Measurements from ENCODE around the gene OR12D2.
"Not testable (repeated sequence)": the region's sequence is repeated elsewhere in the genome, so short reads cannot be mapped to it uniquely, and the experiment has no call there.

The OR12D2 gene

DNA sequence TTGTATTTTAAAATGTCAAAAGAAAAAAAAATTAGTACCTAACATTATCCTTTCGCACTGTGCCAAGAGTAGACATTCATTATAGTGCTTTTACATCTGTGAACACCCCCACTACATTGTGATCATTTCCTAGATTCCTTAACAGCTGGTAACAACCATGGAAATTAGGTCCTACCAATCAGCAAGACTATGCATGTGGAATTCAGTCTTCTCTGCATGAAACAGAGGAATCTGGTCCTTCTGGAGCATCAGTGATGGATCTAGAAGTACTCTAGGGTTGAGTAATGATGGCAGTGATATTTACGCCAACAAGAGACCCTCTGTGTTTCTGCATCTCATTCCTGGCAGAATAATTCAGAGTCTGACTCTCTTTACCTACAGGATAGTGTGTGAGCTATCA is 28.7 kb downstream of the OR12D2 start:
- no peaks in the 10 kb centered on the region for H3K27me3 ChIP-seq (ENCODE audit: low read depth, low read length)

DNA sequence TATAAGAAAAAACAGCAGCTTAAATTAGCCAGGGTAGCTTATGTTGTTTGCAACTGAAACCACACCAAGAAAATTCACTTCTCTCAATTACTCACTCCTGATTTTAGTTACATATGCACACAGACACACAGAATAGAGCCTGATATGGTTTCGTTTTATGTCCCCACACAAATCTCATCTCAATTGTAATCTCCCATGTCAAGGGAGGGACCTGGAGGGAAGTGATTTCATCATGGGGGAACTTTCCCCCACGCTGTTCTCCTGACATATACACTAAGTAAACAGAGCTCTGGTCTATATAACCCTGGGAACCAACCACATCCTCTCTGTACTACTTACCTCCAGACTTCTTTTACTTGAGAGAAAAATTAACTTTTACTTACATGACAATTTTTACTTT is 29.1 kb downstream of the OR12D2 start:
- H3K4me3 ChIP-seq (ENCODE audit: low read depth in 1 of 2, low read length in 2 of 2), result no peak overlapping the region
- no peaks in the 10 kb centered on the region for H3K9me3 ChIP-seq (ENCODE audit: control insufficient read depth in 1 of 2, low read length in 2 of 2)
- no peaks in the 10 kb centered on the region for H3K27me3 ChIP-seq (ENCODE audit: low read depth, low read length)
- no peaks in the 10 kb centered on the region for H3K36me3 ChIP-seq (ENCODE audit: control insufficient read depth in 1 of 2, insufficient read depth in 2 of 2, low read length in 2 of 2)
- H3K27ac ChIP-seq (ENCODE audit: low read length), result no peak overlapping the region
- H3K4me1 ChIP-seq (ENCODE audit: control insufficient read depth in 1 of 2, insufficient read depth in 2 of 2, low read length in 2 of 2), result no peaks in the 10 kb centered on the region

More for the DNA sequence above, 28.7 kb downstream of the OR12D2 start:
- Histone ChIP-seq H3K36me3 (ENCODE audit: control insufficient read depth in 1 of 2, insufficient read depth in 2 of 2, low read length in 2 of 2) (no peaks in the 10 kb centered on the region), H3K27ac (ENCODE audit: low read length) (no peak overlapping the region), H3K9me3 (ENCODE audit: control insufficient read depth in 1 of 2, low read length in 2 of 2) (no peaks in the 10 kb centered on the region), H3K4me1 (ENCODE audit: control insufficient read depth in 1 of 2, insufficient read depth in 2 of 2, low read length in 2 of 2) (no peaks in the 10 kb centered on the region), H3K4me3 (ENCODE audit: low read depth in 1 of 2, low read length in 2 of 2) (no peak overlapping the region)

DNA sequence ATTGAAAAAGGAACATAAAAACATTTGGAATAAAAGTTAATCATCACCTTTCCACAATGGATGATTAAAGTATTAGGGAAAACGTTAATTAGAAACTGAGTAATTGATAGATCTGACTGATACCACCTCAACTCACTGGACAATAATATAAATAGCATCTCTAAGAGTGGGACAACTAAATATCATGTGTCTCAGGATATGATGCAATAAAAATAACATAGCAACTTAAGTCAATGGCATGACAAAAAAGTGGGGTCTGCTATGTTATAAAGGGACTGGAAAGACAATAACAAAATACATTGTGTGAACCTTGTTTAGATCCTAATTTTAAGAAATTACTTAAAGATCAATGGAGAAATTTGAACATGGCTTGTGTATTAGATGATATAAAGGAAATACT is 29.6 kb downstream of the OR12D2 start:
- Histone ChIP-seq H3K4me1 (ENCODE audit: control insufficient read depth in 1 of 2, insufficient read depth in 2 of 2, low read length in 2 of 2) (no peaks in the 10 kb centered on the region), H3K27me3 (ENCODE audit: low read depth, low read length) (no peaks in the 10 kb centered on the region), H3K9me3 (ENCODE audit: control insufficient read depth in 1 of 2, low read length in 2 of 2) (no peaks in the 10 kb centered on the region), H3K27ac (ENCODE audit: low read length) (no peak overlapping the region), H3K4me3 (ENCODE audit: low read depth in 1 of 2, low read length in 2 of 2) (no peak overlapping the region), H3K36me3 (ENCODE audit: control insufficient read depth in 1 of 2, insufficient read depth in 2 of 2, low read length in 2 of 2) (no peaks in the 10 kb centered on the region)

DNA sequence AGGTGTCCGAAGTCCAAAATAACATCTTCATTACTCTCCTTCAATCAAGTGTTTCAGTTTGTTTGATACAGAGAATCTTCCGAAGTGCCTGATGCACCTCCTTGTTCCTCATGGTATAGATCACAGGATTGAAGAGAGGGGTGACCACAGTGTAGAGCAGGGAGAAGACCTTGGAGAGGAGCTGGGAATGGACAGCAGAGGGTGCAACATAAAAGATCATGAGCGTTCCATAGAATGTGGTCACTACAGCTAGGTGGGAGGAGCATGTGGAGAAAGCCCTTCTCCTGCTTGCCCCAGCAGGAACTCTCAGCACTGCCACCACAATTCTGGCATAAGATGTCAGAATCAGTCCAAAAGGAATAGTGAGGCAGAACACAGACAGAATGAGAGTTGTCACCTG is 31.2 kb downstream of the OR12D2 start:
- Histone ChIP-seq H3K36me3 (ENCODE audit: control insufficient read depth in 1 of 2, insufficient read depth in 2 of 2, low read length in 2 of 2) (no peaks in the 10 kb centered on the region), H3K27me3 (ENCODE audit: low read depth, low read length) (no peaks in the 10 kb centered on the region), H3K4me3 (ENCODE audit: low read depth in 1 of 2, low read length in 2 of 2) (no peak overlapping the region), H3K27ac (ENCODE audit: low read length) (no peak overlapping the region), H3K9me3 (ENCODE audit: control insufficient read depth in 1 of 2, low read length in 2 of 2) (no peaks in the 10 kb centered on the region), H3K4me1 (ENCODE audit: control insufficient read depth in 1 of 2, insufficient read depth in 2 of 2, low read length in 2 of 2) (no peaks in the 10 kb centered on the region)

DNA sequence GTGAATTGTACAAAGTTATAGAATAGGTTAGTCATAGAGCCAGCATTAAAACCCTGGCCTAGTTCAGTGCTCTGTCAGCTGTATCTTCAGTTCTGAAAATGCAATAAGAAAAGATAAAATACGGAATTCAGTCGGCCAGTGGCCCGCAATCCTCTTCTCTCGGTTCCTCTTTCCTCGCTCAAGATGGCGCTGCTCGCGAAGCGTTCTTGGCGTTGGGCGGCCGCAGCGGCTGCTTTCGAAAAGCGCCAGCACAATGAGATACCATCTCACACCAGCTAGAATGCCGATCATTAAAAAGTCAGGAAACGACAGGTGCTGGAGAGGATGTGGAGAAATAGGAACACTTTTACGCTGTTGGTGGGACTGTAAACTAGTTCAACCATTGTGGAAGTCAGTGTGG is 41.3 kb downstream of the OR12D2 start:
- H3K36me3 ChIP-seq (ENCODE audit: control insufficient read depth in 1 of 2, insufficient read depth in 2 of 2, low read length in 2 of 2); H3K4me1 ChIP-seq (ENCODE audit: control insufficient read depth in 1 of 2, insufficient read depth in 2 of 2, low read length in 2 of 2); H3K4me3 ChIP-seq (ENCODE audit: low read depth in 1 of 2, low read length in 2 of 2); H3K27ac ChIP-seq (ENCODE audit: low read length); H3K9me3 ChIP-seq (ENCODE audit: control insufficient read depth in 1 of 2, low read length in 2 of 2); H3K27me3 ChIP-seq (ENCODE audit: low read depth, low read length): not testable (repeated sequence)

DNA sequence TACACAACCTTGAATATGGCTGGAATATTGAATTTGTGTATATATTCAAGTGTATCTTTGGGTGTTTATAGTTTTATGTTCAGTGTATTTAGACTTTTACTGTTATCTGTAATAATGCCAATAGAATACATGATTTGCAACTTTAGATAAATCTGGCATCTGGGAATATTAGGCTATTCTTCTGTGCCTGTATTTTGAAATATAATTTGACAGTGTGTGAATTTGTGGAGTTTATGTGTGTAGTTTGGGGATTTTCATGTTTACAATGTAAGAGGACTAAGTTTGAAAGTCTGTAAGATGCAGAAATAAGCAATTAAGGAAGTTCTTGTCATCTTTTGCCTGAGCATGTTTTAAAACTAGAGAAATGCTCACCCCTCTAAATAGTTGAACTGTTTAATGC is 43.6 kb downstream of the OR12D2 start, which contains the start of gene OR10C1:
OR10C1 (plus strand) TSS at position 301 of the 400 bp plus-strand sequence. CDS start 710 bp downstream, outside the sequence.
- Histone ChIP-seq H3K4me1 (ENCODE audit: control insufficient read depth in 1 of 2, insufficient read depth in 2 of 2, low read length in 2 of 2) (no peaks in the 10 kb centered on the region), H3K4me3 (ENCODE audit: low read depth in 1 of 2, low read length in 2 of 2) (no peak within 1 kb of the TSS), H3K9me3 (ENCODE audit: control insufficient read depth in 1 of 2, low read length in 2 of 2) (no peaks in the 10 kb centered on the region), H3K36me3 (ENCODE audit: control insufficient read depth in 1 of 2, insufficient read depth in 2 of 2, low read length in 2 of 2) (no peaks in the 10 kb centered on the region), H3K27me3 (ENCODE audit: low read depth, low read length) (no peaks in the 10 kb centered on the region), H3K27ac (ENCODE audit: low read length) (no peak within 1 kb of the TSS)

DNA sequence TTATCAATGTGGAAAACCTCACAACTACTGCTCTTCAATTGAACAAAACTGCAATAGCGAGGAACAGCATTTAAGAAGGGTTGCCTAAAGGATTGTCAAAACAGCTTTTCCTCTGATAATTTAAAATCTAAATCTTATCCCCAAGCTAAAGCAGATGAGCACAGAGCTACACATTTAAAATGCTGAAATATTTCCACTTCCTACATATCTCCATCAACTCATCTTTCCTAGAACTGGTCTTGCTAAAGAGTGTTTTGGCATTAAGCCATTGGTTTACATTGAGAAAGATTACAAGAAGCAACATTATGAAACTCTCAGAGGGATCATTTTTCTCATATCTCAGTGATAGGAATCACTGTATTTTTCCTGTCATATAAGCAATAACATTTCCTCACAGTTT is 47.3 kb downstream of the OR12D2 start:
- no peaks in the 10 kb centered on the region for H3K4me1 ChIP-seq (ENCODE audit: control insufficient read depth in 1 of 2, insufficient read depth in 2 of 2, low read length in 2 of 2)
- no peak overlapping the region for H3K27ac ChIP-seq (ENCODE audit: low read length)
- H3K9me3 ChIP-seq (ENCODE audit: control insufficient read depth in 1 of 2, low read length in 2 of 2), result no peaks in the 10 kb centered on the region
- H3K36me3 ChIP-seq (ENCODE audit: control insufficient read depth in 1 of 2, insufficient read depth in 2 of 2, low read length in 2 of 2), result no peaks in the 10 kb centered on the region
- H3K27me3 ChIP-seq (ENCODE audit: low read depth, low read length), result no peaks in the 10 kb centered on the region
- H3K4me3 ChIP-seq (ENCODE audit: low read depth in 1 of 2, low read length in 2 of 2), result no peak overlapping the region

DNA sequence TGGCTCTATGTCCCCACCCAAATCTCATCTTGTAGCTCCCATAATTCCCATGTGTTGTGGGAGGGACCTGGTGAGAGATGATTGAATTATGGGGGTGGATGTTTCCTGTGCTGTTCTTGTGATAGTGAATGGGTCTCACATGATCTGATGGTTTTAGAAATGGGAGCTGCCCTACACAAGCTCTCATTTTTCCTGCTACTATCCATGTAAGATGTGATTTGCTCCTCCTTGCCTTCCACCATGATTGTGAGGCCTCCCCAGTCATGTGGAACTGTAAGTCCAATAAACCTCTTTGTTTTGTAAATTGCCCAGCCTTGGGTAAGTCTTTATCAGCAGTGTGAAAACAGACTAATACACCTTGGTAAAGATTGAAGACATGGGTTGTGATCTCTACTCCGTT is 48.6 kb downstream of the OR12D2 start:
- H3K4me3 ChIP-seq (ENCODE audit: low read depth in 1 of 2, low read length in 2 of 2); H3K4me1 ChIP-seq (ENCODE audit: control insufficient read depth in 1 of 2, insufficient read depth in 2 of 2, low read length in 2 of 2); H3K36me3 ChIP-seq (ENCODE audit: control insufficient read depth in 1 of 2, insufficient read depth in 2 of 2, low read length in 2 of 2); H3K9me3 ChIP-seq (ENCODE audit: control insufficient read depth in 1 of 2, low read length in 2 of 2); H3K27ac ChIP-seq (ENCODE audit: low read length); H3K27me3 ChIP-seq (ENCODE audit: low read depth, low read length): not testable (repeated sequence)

Measured in muscle layer of duodenum (tissue), 2 donors.